ENCODE results near the gene PXDN.

- TF ChIP-seq EGR1 (IDR thresholded peaks at IDR 0.05; ENCODE audit: borderline replicate concordance in 1 of 2, low read depth in 2 of 2, low read length in 2 of 2) (no peak), CREM (IDR thresholded peaks at IDR 0.05; ENCODE audit: low read depth) (no peak), SP1 (IDR thresholded peaks at IDR 0.05; ENCODE audit: low read depth, low read length) (no peak), ASH2L (IDR thresholded peaks at IDR 0.05; ENCODE audit: borderline replicate concordance, low read depth) (no peak), EZH2 (IDR thresholded peaks at IDR 0.05; ENCODE audit: borderline replicate concordance, control insufficient read depth, low read depth, low read length) (no peak)
- TF ChIP-seq, protein P1, sequence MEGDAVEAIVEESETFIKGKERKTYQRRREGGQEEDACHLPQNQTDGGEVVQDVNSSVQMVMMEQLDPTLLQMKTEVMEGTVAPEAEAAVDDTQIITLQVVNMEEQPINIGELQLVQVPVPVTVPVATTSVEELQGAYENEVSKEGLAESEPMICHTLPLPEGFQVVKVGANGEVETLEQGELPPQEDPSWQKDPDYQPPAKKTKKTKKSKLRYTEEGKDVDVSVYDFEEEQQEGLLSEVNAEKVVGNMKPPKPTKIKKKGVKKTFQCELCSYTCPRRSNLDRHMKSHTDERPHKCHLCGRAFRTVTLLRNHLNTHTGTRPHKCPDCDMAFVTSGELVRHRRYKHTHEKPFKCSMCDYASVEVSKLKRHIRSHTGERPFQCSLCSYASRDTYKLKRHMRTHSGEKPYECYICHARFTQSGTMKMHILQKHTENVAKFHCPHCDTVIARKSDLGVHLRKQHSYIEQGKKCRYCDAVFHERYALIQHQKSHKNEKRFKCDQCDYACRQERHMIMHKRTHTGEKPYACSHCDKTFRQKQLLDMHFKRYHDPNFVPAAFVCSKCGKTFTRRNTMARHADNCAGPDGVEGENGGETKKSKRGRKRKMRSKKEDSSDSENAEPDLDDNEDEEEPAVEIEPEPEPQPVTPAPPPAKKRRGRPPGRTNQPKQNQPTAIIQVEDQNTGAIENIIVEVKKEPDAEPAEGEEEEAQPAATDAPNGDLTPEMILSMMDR (IDR thresholded peaks at IDR 0.05 in 2 of 3, conservative IDR thresholded peaks at IDR 0.05 in 1 of 3; ENCODE audit: control insufficient read depth in 2 of 3, extremely low read depth in 1 of 3, insufficient read depth in 1 of 3, low read depth in 3 of 3, low read length in 3 of 3), result no peak
These were observed 31.0 kb downstream of the PXDN start for GRCh38 chr2:1713142-1713838.

All from GM12878 (cell line).